Endothelial cell of umbilical vein (primary cell): ENCODE results near the gene USP17L30. TPM values are rescaled to one million over a fixed set of nuclear protein-coding genes. Genes with fewer than 3 reads are reported as not detected.
"Not testable (repeated sequence)": the region's sequence is repeated elsewhere in the genome, so short reads cannot be mapped to it uniquely, and the experiment has no call there.

Experiments
- BruUV-seq: library from RNA; stranded (reverse); fragments of 400-500 nt; replicated peaks from 2 replicates; lab custom pipeline; 2021; lab: Mats Ljungman, UMichigan
- CTCF ChIA-PET: fragments of 300-600, 350-600 bp; sonication (Branson Sonifier 250); formaldehyde crosslinking; loops from one replicate; lab custom pipeline; 2021; ENCODE audit warnings: antibody characterized with exemption, inconsistent platforms; lab: Charles Lee
- POLR2A ChIA-PET: fragments of 300-600, 350-600 bp; sonication (Branson Sonifier 250); formaldehyde crosslinking; loops from one replicate; lab custom pipeline; 2021; ENCODE audit warnings: antibody characterized with exemption, inconsistent platforms; lab: Charles Lee
- DNase-seq: peaks from one replicate; pipeline ENCODE4 v3.0.0-alpha.2; 2011; ENCODE audit warnings: low read depth, low spot score
- FAIRE-seq: peaks from 2 replicates; lab custom pipeline; 2011; peaks lifted over from hg19 to GRCh38; lab: Jason Lieb, UNC
- H2AFZ ChIP-seq: 2 replicates; pipeline ENCODE4 v1.6.0; 2012; ENCODE audit warnings: low read depth, low read length, control low read depth, inconsistent platforms
- H3K27ac ChIP-seq: 2 replicates; pipeline ENCODE4 v1.5.1; 2011; ENCODE audit warnings: low read depth, mild to moderate bottlenecking, control low read depth, low read length, moderate library complexity; ENCODE audit not compliant: insufficient read depth
- H3K27me3 ChIP-seq, 2 experiments: 2 replicates each; pipeline versions ENCODE4 v1.6.0 to v1.6.1; 2011; ENCODE audit warnings: low read length in 2 of 2, mixed read lengths in 1 of 2; ENCODE audit not compliant: control insufficient read depth in 2 of 2, insufficient read depth in 2 of 2
- H3K36me3 ChIP-seq, 2 experiments: 2 replicates in 1 of 2; 3 replicates in 1 of 2; pipeline ENCODE4 v1.5.1; 2011; ENCODE audit warnings: low read length in 2 of 2, mild to moderate bottlenecking in 1 of 2, moderate library complexity in 1 of 2; ENCODE audit not compliant: control insufficient read depth in 2 of 2, insufficient read depth in 2 of 2; ENCODE audit errors: extremely low read depth in 1 of 2
- H3K4me1 ChIP-seq: 3 replicates; pipeline ENCODE4 v1.5.1; 2011; ENCODE audit warnings: mild to moderate bottlenecking, low read length; ENCODE audit not compliant: control insufficient read depth, insufficient read depth; ENCODE audit errors: extremely low read depth
- H3K4me2 ChIP-seq: 2 replicates; pipeline ENCODE4 v1.6.1; 2011; ENCODE audit warnings: low read length, control low read depth, mixed read lengths; ENCODE audit not compliant: insufficient read depth
- H3K4me3 ChIP-seq, 3 experiments: fragments of 200-600 bp in 1 of 3; sonication (generic), shearing (Covaris generic) in 1 of 3; replicated peaks in 1 of 3; 2 replicates each; pipeline ENCODE4 v1.5.1; 2011 to 2016; ENCODE audit warnings: control low read depth in 3 of 3, low read length in 3 of 3, mild to moderate bottlenecking in 2 of 3, inconsistent platforms in 1 of 3, low read depth in 1 of 3, moderate library complexity in 1 of 3; ENCODE audit not compliant: insufficient read depth in 1 of 3
- H3K79me2 ChIP-seq: 2 replicates; pipeline ENCODE4 v1.6.0; 2012; ENCODE audit warnings: low read length, inconsistent platforms; ENCODE audit not compliant: control insufficient read depth, insufficient read depth
- H3K9ac ChIP-seq: replicated peaks from 2 replicates; pipeline ENCODE3; 2011; ENCODE audit warnings: low read length, control low read depth; ENCODE audit not compliant: insufficient read depth; ENCODE audit errors: extremely low read depth
- H3K9me1 ChIP-seq: replicated peaks from 3 replicates; pipeline ENCODE4 v1.6.0; 2011; ENCODE audit warnings: mild to moderate bottlenecking, low read length; ENCODE audit not compliant: control insufficient read depth, insufficient read depth; ENCODE audit errors: extremely low read depth
- H3K9me3 ChIP-seq: replicated peaks from 2 replicates; pipeline ENCODE4 v1.5.1; 2012; ENCODE audit warnings: low read length, inconsistent platforms; ENCODE audit not compliant: control insufficient read depth, insufficient read depth
- H4K20me1 ChIP-seq: replicated peaks from 2 replicates; pipeline ENCODE3; 2011; ENCODE audit warnings: mild to moderate bottlenecking, low read length; ENCODE audit not compliant: control insufficient read depth, insufficient read depth; ENCODE audit errors: extremely low read depth
- dilution Hi-C: fragments of 300-500 bp; cut with MboI; formaldehyde crosslinking; loops from one replicate; pipeline ENCODE4 v1.15.0; 2019; ENCODE audit warnings: low sequenced_read_pairs; ENCODE audit not compliant: extremely low pct_ligation_motif_present
- intact Hi-C: fragments of 100-400 bp; cut with micrococcal nuclease; formaldehyde crosslinking; loops from one replicate; pipeline ENCODE4 v1.10.0; 2022
- polyA plus RNA-seq, 4 experiments: library from polyadenylated mRNA; depleted of rRNA in 3 of 4; stranded (reverse) in 3 of 4; unstranded in 1 of 4; fragments of >200 nt; gene quantifications; 2 replicates each; pipeline versions ENCODE4 v1.2.1 to v1.2.3, GENCODE V29; 2011 to 2012; ENCODE audit warnings: missing spikeins in 1 of 4
- total RNA-seq: library from RNA; stranded (reverse); gene quantifications from 2 replicates; pipeline ENCODE4 v1.2.3, GENCODE V29; 2021

USP17L30 gene
- total and polyA plus RNA-seq, 2 donors (not counting 3 experiments of a cell fraction or from before 2014, with no cell fraction given), result not detected

DNA sequence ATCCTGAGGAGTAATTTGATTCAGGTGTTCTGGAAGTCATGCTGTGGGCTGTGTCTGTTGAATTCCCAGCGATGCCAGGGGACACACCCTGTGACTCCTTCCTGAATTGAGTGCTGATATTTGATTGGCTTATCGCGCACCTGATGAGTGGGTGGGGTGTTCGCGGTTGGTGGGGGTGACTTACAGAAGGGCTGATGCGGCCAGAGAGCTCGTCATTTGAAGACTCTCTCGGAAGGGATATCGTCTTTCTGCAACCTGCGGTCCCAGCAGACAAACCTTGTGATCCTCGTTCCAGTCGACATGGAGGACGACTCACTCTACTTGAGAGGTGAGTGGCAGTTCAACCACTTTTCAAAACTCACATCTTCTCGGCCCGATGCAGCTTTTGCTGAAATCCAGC, 28.6 kb upstream of the USP17L30 start, which contains the start of gene USP17L26:
Gene USP17L26 (plus strand): TSS at position 301 of the 400 bp plus-strand sequence. CDS start 0 bp downstream, at position 301.
- H3K27ac ChIP-seq, H3K9me1 ChIP-seq, H2AFZ ChIP-seq, BruUV-seq, H3K79me2 ChIP-seq, DNase-seq, dilution Hi-C loops, H3K27me3 ChIP-seq, H3K9ac ChIP-seq, intact Hi-C loops, H3K4me1 ChIP-seq, H3K4me2 ChIP-seq, H3K9me3 ChIP-seq, H3K4me3 ChIP-seq, FAIRE-seq, POLR2A ChIA-PET, H3K36me3 ChIP-seq, CTCF ChIA-PET, H4K20me1 ChIP-seq: not testable (repeated sequence)

DNA sequence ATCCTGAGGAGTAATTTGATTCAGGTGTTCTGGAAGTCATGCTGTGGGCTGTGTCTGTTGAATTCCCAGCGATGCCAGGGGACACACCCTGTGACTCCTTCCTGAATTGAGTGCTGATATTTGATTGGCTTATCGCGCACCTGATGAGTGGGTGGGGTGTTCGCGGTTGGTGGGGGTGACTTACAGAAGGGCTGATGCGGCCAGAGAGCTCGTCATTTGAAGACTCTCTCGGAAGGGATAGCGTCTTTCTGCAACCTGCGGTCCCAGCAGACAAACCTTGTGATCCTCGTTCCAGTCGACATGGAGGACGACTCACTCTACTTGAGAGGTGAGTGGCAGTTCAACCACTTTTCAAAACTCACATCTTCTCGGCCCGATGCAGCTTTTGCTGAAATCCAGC, 23.8 kb upstream of the USP17L30 start, which contains the start of gene USP17L5:
Gene USP17L5 (plus strand): TSS at position 301 of the 400 bp plus-strand sequence. CDS start 0 bp downstream, at position 301.
- H3K27me3 ChIP-seq, H3K9me1 ChIP-seq, FAIRE-seq, H3K9ac ChIP-seq, H3K27ac ChIP-seq, H2AFZ ChIP-seq, H3K9me3 ChIP-seq, DNase-seq, intact Hi-C loops, POLR2A ChIA-PET, H4K20me1 ChIP-seq, H3K4me2 ChIP-seq, dilution Hi-C loops, H3K4me3 ChIP-seq, H3K79me2 ChIP-seq, H3K4me1 ChIP-seq, BruUV-seq, CTCF ChIA-PET, H3K36me3 ChIP-seq: not testable (repeated sequence)

DNA sequence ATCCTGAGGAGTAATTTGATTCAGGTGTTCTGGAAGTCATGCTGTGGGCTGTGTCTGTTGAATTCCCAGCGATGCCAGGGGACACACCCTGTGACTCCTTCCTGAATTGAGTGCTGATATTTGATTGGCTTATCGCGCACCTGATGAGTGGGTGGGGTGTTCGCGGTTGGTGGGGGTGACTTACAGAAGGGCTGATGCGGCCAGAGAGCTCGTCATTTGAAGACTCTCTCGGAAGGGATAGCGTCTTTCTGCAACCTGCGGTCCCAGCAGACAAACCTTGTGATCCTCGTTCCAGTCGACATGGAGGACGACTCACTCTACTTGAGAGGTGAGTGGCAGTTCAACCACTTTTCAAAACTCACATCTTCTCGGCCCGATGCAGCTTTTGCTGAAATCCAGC, 19.1 kb upstream of the USP17L30 start, which contains the start of gene USP17L27:
Gene USP17L27 (plus strand): TSS at position 301 of the 400 bp plus-strand sequence. CDS start 0 bp downstream, at position 301.
- FAIRE-seq, H3K36me3 ChIP-seq, H4K20me1 ChIP-seq, BruUV-seq, H3K4me3 ChIP-seq, H3K9me3 ChIP-seq, DNase-seq, H2AFZ ChIP-seq, H3K9me1 ChIP-seq, H3K27me3 ChIP-seq, H3K4me2 ChIP-seq, H3K4me1 ChIP-seq, H3K27ac ChIP-seq, H3K9ac ChIP-seq, CTCF ChIA-PET, POLR2A ChIA-PET, intact Hi-C loops, dilution Hi-C loops, H3K79me2 ChIP-seq: not testable (repeated sequence)

DNA sequence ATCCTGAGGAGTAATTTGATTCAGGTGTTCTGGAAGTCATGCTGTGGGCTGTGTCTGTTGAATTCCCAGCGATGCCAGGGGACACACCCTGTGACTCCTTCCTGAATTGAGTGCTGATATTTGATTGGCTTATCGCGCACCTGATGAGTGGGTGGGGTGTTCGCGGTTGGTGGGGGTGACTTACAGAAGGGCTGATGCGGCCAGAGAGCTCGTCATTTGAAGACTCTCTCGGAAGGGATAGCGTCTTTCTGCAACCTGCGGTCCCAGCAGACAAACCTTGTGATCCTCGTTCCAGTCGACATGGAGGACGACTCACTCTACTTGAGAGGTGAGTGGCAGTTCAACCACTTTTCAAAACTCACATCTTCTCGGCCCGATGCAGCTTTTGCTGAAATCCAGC, 14.3 kb upstream of the USP17L30 start, which contains the start of gene USP17L28:
Gene USP17L28 (plus strand): TSS at position 301 of the 400 bp plus-strand sequence. CDS start 0 bp downstream, at position 301.
- H4K20me1 ChIP-seq, DNase-seq, H3K9me3 ChIP-seq, intact Hi-C loops, H3K4me2 ChIP-seq, FAIRE-seq, BruUV-seq, H3K36me3 ChIP-seq, H3K9ac ChIP-seq, H3K27ac ChIP-seq, H3K79me2 ChIP-seq, H3K9me1 ChIP-seq, CTCF ChIA-PET, H3K27me3 ChIP-seq, H2AFZ ChIP-seq, POLR2A ChIA-PET, dilution Hi-C loops, H3K4me1 ChIP-seq, H3K4me3 ChIP-seq: not testable (repeated sequence)
